ENCODE results near the gene MBTPS1.

DNA sequence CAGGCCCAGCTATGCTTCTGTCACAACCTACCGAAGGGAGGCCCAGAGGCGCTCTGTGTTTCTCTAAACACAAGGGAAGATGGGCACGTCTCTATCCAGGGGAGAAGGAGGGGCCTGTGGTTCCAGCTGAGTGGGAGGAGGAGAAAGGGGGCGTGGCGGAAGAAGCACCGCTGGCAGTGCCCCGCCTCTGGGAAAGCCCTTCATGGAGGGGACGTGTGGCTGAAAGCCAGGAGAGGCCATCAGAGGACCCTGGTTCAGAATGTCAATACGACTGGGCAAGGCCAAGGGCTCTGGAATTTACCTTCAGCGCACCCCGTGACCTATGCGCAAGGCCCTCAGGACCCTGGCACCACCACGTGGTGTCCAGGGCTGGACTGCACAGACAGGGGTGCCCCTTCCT lies 61.8 kb downstream of the MBTPS1 start:
- TF ChIP-seq CTCF (IDR thresholded peaks at IDR 0.05) (no peak), POLR2A (IDR thresholded peaks at IDR 0.05) (no peak)

Data from thyroid gland (tissue), 4 donors.